GM13976 (cell line): Measurements from ENCODE around the gene METTL2A.
"Not testable (repeated sequence)": the region's sequence is repeated elsewhere in the genome, so short reads cannot be mapped to it uniquely, and the experiment has no call there.

Experiments
- DNase-seq: peaks from one replicate; pipeline ENCODE4 v3.0.0; 2012; ENCODE audit warnings: low spot score
- in situ Hi-C: fragments of 300-500 bp; cut with MboI; formaldehyde crosslinking; loops from one replicate; pipeline ENCODE4 v1.12.0; 2022; ENCODE audit warnings: low sequenced_read_pairs, mixed read lengths, inconsistent platforms; ENCODE audit not compliant: unreplicated experiment
- TF ChIP-seq, protein P1 (sequence below): IDR thresholded peaks from 2 replicates; pipeline ENCODE4 v1.5.1; 2012; ENCODE audit warnings: borderline replicate concordance, mild to moderate bottlenecking; ENCODE audit not compliant: insufficient read depth; ENCODE audit errors: extremely low read depth, missing control alignments, control extremely low read depth

METTL2A gene

DNA sequence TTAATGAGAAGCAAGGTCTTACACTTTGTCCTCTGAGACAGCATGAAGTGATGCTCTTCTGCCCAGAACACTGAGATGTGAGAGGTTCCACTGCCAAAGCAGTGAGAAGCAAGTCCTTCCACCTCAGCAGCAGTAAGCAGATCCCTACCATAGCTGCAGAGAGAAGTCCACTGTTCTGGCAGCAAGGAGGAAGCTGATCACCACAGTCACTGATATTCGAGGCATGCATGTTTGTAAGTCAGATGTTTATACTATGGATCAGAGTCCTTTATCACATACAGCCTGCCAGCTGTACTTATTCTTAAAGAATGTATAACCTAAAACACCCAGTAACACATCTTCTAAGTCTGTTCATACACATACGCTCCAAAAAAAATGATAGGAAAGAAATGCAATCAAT lies 18.2 kb upstream of the METTL2A start:
- TF ChIP-seq, protein P1, sequence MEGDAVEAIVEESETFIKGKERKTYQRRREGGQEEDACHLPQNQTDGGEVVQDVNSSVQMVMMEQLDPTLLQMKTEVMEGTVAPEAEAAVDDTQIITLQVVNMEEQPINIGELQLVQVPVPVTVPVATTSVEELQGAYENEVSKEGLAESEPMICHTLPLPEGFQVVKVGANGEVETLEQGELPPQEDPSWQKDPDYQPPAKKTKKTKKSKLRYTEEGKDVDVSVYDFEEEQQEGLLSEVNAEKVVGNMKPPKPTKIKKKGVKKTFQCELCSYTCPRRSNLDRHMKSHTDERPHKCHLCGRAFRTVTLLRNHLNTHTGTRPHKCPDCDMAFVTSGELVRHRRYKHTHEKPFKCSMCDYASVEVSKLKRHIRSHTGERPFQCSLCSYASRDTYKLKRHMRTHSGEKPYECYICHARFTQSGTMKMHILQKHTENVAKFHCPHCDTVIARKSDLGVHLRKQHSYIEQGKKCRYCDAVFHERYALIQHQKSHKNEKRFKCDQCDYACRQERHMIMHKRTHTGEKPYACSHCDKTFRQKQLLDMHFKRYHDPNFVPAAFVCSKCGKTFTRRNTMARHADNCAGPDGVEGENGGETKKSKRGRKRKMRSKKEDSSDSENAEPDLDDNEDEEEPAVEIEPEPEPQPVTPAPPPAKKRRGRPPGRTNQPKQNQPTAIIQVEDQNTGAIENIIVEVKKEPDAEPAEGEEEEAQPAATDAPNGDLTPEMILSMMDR = no peak
- DNase-seq = no peak
- in situ Hi-C loops = no loop called here

DNA sequence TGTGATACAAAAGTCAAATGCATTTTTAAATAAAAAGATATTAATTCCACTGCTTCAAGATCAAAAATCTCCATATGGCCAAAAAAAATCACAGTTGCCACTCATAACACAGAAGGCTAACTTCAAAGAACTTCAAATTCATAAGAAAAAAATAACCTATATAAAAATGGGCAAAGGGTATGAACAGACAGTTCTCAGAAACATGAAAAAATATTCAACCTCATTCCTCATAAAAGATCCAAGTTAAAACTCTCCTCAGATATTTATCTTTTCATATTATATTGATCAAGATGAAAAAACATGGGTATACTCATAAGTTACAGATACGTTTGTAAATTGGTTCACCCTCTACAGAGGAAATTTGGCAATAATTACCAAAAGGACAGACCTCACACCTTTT lies 10.6 kb upstream of the METTL2A start:
- in situ Hi-C loops, DNase-seq: not testable (repeated sequence)

DNA sequence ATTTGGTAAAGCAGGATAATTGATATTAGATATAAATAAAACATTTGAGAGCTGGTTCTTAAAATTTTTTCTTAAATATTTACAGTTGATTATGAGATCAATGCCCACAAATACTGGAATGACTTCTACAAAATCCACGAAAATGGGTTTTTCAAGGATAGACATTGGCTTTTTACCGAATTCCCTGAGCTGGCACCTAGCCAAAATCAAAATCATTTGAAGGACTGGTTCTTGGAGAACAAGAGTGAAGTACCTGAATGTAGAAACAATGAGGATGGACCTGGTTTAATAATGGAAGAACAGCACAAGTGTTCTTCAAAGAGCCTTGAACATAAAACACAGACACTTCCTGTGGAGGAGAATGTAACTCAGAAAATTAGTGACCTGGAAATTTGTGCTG lies 2.5 kb downstream of the METTL2A start:
- DNase-seq, in situ Hi-C loops: not testable (repeated sequence)

DNA sequence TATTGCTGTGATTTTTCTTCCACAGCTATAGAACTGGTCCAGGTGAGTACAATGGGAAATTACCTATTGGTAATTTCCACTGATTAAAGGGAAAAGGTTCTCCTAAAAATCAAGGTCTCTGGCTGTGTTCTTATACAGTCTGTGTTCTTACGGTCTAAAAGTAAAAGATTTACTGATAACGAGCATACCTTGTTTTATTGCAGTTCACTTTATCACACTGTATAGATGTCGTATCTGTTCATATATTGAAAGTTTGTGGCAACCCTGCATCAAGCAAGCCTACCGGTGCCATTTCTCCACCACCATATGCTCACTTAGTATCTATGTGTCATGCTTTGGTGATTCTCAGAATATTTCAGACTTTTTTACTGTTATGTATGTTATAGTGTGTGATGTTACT lies 11.6 kb downstream of the METTL2A start:
- DNase-seq, in situ Hi-C loops: not testable (repeated sequence)

DNA sequence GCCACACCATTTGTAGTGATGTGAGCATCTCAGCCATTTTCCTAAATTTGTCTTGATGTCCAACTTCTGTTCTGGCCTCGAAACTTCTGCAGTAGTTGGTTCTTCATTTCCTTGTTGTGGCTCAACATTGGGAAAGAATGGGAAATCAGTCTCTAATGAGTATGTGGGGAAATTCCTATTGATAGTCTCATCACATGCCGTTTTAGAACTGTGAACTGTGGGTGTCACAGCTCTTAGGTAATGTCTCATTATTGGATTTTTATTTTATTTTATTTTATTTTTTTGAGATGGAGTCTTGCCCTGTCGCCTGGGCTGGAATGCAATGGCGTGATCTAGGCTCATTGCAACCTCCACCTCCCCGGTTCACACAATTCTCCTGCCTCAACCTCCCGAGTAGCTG lies 17.5 kb downstream of the METTL2A start:
- in situ Hi-C loops, DNase-seq: not testable (repeated sequence)

DNA sequence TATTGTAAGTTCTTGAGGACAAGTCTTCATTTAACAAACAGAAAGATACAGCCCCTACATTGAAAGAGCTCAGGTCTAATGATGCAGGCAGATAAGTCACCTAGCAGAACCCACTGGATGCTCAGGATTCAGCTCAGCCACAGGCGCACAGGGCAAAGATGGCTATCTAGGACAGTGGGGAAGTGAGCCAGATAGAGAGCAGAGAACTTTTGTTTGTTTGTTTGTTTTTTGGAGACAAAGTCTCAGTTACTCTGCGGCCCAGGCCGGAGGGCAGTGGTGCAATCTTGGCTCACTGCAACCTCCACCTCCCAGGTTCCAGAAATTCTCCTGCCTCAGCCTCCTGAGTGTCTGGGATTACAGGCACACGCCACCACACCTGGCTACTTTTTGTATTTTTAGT lies 20.4 kb downstream of the METTL2A start:
- DNase-seq = no peak
- TF ChIP-seq, protein P1 = no peak
- in situ Hi-C loops = no loop called here

DNA sequence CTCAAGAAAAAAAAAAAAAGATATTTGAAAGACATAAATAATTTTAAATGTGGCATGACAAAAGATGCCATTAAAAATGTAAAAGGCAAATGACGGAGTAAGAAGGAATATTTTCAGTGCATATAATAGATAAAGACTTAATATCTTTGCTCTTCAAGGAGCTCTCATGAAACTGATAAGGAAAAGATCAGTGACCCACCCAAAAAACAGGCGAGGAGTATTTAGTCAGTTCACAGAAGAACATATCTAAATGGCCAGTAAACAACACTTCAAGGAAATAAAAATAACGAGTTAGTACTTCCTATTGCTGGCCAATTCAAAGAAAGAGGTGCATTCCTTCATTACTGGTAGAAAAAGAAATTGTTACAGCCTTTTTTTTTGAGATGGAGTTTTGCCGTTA lies 22.1 kb downstream of the METTL2A start:
- DNase-seq, in situ Hi-C loops: not testable (repeated sequence)

DNA sequence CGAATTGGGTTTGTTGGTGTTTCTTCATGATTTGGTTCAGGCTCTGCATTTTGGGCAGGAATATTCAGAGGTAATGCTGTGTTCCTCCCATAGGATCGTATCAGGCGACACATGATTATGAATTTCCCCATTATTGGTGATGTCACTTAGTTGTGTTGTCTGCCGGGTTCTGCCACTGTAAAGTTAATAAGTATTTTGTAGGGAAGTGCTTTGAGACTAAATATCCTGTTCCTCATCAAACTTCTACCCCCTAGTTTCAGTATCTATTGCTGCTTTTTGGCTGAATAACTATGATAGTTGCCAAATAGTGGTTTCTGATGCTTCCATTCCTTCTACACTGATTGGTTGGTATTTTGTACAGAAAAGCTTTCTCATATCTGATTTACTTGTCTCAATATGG lies 28.5 kb downstream of the METTL2A start:
- DNase-seq, in situ Hi-C loops: not testable (repeated sequence)

DNA sequence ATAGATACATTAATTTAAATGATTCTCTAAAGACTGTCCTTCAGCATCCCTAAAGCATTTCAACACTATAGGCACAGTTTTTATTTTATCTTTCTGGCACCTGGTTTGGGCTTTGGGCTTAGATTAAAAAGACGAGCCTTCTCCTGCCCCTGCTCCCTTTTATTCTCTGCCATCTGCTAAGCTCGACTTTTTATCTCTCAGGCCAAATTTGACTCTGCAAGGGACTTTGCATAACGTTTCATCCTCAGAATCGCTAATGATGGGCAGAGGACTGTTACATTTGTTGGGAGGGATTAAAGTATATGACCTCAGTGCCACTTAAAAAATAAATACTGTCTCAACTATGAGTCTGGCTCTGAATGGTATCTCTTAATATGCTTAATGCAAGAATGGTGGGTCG lies 29.3 kb downstream of the METTL2A start:
- in situ Hi-C loops, DNase-seq: not testable (repeated sequence)

DNA sequence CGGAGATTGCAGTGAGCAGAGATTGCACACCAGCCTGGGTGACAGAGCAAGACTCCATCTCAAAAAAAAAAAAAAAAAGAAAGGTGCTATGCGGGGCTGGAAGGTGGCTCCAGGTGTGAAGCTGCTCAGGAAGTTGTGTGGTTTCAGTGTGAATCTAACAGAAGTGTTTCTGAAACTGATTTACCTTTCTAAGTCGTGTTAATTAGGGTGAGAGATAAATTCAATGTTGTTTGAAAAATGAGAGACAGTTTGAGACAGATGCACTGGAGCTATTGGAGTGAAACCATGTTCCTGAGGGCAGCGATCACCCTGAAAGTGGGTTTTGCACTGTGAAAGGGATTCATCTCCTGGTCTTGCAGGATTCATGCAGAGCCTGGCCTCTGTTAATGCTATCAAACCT lies 30.0 kb downstream of the METTL2A start:
- in situ Hi-C loops, DNase-seq: not testable (repeated sequence)

DNA sequence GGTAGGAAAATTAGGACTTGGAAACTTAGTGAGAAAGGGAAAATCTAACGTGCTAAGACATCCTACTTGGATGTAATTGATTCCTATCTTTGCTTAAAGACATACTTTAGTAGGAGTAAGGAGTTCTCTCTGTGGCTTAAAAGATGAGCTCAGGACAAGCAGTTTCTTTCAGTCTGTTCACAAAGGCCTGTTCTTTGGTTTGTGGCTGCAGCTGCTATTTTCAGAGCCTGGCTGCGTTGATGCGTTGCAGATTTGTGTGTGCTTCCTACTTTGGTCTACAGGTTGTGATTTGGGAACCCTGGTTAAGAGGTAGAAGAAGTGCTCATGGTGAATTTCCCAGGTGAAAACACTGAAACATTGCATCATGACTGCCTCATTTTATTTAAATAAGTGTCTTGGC lies 30.4 kb downstream of the METTL2A start:
- in situ Hi-C loops = not testable (repeated sequence)

DNA sequence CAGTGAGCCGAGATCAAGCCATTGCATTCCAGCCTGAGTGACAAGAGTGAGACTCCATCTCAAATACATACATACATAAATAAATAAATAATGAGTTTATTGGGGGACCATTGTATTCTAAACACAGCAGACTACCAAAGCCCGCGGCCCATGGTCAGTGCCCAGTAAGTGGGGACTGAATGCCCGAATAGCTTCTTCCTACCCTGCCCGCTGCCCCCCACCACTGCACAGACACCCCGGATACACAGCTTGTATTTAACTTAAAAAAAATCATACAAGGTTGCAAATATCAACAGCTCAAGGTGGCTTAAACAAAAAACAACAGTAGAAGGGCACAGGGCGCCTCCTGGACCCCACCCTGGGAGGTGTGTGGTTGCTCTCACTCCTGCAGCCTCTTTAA lies 32.3 kb downstream of the METTL2A start:
- TF ChIP-seq, protein P1 = no peak
- in situ Hi-C loops = no loop called here
- no peak for DNase-seq

More for the DNA sequence above, 30.4 kb downstream of the METTL2A start:
- not testable (repeated sequence) for DNase-seq

DNA sequence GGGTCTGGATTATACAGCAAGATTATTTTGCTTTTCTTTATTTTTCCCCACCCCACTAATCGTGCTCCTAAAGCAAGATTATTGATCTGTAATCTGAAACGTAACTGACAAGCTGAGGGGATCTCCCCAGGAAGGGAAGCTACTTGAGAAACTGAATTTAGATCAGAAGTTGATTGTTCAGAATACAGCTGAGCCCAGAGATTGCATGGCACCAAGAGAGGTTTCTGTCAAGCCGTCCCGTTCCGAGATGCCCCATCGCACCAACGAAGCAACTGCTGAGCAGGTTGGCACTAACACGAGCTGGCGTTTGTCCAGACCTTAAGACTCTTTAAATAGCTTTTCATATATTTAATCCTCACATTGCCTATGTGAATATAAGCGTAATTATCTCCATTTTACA lies 34.8 kb downstream of the METTL2A start:
- DNase-seq, in situ Hi-C loops: not testable (repeated sequence)

DNA sequence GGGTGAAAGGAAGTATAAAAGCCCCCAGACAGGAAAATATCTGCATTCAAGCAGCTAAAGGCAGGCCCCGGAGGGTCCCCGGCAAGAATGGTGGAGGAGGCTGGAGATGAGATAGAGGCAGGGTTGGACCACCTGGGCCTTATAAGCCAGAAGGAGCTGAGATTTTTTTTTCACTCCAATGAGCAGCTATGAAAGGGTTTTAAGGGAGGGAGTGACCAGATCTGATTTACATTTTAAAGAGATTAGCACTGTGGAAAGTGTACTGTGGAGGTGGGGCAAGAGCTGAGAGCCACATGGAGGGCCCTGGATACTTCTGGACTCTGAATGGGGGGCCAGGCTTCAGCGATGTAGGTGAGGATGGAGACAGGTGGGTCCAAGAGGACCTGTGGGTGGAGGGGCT lies 40.7 kb downstream of the METTL2A start:
- in situ Hi-C loops, DNase-seq: not testable (repeated sequence)

DNA sequence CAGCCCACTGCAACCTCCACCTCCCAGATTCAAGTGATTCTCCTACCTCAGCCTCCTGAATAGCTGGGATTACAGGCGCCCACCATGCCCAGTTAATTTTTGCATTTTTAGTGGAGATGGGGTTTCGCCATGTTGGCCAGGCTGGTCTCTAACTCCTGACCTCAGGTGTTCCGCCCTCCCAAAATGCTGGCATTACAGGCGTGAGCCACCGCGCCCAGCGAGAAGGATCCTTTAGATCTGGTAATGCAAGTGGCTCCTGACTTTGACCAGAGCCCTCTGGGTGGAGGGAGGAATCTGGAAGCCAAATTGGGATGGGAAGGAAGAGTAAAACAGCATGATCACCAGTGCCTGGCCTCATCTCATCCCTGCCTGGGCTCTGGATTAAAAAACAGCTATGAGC lies 41.6 kb downstream of the METTL2A start:
- in situ Hi-C loops, DNase-seq: not testable (repeated sequence)

DNA sequence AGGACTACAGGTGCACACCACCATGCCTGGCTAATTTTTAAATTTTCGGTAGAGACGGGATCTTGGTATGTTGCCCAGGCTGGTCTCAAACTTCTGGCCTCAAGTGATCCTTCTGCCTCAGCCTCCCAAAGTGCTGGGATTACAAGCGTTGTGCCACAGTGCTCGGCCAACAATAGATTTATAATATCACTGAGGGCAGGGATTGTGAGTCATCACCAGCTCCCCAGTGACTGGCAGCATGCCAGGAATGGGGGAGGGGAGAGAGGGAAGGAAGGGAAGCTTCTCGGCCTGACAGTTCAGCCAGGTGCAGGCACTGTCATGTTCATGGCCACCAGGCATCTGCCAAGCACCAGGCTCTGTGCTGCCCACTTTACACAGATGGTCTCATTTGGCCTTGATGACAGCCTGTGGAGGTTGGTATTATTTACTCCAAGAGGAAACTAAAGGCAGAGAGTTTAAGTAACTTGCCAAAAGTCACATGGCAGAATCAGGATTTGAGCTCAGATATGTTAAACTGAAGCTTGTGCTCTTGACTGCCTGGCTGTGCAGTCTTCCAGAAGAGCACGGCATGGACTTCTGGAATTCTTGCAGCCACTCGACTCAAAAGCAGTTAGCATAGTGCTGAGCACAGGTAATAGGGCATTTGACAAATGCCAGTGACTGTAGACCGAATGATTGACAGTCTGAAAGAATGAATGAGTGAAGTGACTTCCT lies 47.1 kb downstream of the METTL2A start:
- DNase-seq = not testable (repeated sequence)

More for the DNA sequence above, 47.1 kb downstream of the METTL2A start:
- in situ Hi-C loops = not testable (repeated sequence)
